ENCODE data around the gene CASP14.

DNA sequence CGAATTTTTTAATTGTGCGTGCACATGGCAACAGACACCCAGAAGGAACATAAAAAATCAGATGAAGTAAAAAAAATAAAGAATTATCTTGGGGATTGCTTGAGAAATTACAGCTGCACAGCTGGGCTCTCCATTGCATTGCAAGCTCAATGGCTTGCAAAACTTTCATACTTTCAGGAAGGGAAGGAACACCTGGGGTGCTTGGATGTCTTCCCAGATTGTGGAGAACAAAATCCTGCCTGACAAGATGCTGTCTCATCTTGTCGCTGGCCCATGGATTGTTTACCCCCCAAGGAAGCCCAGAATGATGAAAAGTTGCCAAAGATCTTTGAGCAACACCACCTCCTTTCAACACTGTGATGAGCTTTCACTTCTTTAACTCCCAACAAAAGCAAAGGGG is 11.0 kb upstream of the CASP14 start:
- TF ChIP-seq POLR2A (IDR thresholded peaks at IDR 0.05) = no peak
- TF ChIP-seq, protein P1, sequence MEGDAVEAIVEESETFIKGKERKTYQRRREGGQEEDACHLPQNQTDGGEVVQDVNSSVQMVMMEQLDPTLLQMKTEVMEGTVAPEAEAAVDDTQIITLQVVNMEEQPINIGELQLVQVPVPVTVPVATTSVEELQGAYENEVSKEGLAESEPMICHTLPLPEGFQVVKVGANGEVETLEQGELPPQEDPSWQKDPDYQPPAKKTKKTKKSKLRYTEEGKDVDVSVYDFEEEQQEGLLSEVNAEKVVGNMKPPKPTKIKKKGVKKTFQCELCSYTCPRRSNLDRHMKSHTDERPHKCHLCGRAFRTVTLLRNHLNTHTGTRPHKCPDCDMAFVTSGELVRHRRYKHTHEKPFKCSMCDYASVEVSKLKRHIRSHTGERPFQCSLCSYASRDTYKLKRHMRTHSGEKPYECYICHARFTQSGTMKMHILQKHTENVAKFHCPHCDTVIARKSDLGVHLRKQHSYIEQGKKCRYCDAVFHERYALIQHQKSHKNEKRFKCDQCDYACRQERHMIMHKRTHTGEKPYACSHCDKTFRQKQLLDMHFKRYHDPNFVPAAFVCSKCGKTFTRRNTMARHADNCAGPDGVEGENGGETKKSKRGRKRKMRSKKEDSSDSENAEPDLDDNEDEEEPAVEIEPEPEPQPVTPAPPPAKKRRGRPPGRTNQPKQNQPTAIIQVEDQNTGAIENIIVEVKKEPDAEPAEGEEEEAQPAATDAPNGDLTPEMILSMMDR (IDR thresholded peaks at IDR 0.05) = no peak

All from body of pancreas (tissue), 4 donors.